CD4-positive, alpha-beta T cell treated with Interleukin-15 for 1 hour (primary cell): ENCODE results near the gene RBM10.

ENCODE experiments used
- DNase-seq: peaks from one replicate; pipeline ENCODE4 v3.0.0-alpha.2; 2020

Gene RBM10

DNA sequence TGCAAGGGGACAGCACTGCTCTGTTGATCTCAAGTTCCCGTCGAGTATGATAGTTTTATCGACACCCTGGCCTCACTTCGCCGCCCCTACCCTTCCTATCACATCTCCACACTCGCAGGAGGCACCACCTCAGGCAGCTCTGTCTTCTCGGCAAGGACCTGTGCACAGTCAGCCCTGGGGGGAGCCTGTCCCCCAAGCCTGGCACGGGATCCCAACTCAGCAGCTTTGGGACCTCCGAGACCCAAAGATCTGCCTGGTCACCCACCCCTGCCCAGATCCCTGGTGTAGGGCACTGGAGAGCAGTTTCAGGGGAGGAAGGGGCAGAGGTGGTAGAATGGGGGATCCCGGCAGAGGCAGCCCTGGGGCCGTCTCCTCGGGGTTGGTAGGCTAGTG is 30.6 kb downstream of the RBM10 start:
- DNase-seq: no peak

DNA sequence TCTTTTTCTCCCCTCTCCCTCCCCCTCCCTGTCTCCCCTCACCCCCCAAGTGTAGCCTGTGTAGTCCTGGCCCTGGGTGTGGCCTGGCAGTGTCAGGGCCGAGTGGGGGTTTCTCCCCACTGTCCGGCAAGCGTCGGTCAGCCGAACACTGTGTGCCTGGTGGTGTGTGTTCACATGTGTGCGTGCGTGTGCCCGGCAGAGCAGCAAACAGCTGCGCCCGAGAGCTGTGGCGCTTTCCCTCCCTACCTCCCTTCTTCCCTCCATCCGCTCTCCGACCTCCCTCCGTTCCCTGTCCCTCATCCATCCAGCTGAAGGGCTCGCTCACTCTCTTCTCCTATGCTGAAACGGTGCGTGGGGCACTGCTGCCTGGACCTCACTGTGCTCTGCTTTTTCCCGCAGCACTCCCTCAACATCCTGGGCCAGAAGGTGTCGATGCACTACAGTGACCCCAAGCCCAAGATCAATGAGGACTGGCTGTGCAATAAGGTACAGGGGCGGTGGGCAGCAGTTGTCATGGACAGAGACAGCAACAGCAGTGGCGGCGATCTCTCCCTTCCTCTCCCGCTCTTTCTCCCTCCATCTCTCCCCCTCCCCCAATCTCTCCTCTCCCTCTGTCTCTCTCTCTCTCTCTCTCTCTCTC is 31.2 kb downstream of the RBM10 start:
- DNase-seq: no peak

DNA sequence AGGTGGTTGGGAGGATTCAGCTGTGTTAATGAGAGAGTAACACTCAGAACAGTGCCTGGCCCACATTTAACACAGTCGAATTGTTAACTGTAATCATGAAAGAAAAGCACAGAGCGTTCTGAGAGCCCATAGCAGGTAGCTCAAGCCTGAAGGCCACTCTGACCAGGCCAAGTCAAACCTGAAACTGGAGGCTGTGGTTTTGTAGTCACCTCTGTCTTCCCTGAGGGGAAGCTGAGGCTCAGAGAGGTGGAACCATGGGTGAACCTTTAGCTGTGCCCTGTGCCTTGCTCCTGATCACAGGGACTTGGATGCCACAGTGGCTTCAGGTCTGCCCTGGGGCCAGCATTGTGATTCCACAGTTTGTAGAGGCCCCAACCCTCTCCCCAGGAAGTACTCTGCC is 32.1 kb downstream of the RBM10 start:
- no peak for DNase-seq

DNA sequence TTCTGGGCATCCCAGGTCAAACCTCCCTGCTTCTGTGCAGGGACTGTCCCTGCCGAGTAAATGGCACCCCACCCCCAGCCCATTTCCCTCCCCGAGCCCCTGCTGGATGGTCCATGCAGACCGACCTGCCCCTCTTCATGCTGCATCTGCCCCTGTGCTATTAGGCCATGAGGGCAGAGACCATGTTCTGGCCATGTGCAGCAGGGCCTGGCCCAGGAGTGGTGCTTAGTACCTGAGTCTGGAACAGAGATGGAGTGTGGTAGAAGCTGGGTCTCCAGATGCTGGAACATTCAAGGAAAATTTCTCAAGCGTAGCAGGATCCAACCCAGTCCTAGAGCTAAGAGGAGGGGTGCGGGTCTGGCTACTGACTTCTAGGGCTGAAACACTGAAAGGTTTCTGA is 33.3 kb downstream of the RBM10 start:
- no peak for DNase-seq

DNA sequence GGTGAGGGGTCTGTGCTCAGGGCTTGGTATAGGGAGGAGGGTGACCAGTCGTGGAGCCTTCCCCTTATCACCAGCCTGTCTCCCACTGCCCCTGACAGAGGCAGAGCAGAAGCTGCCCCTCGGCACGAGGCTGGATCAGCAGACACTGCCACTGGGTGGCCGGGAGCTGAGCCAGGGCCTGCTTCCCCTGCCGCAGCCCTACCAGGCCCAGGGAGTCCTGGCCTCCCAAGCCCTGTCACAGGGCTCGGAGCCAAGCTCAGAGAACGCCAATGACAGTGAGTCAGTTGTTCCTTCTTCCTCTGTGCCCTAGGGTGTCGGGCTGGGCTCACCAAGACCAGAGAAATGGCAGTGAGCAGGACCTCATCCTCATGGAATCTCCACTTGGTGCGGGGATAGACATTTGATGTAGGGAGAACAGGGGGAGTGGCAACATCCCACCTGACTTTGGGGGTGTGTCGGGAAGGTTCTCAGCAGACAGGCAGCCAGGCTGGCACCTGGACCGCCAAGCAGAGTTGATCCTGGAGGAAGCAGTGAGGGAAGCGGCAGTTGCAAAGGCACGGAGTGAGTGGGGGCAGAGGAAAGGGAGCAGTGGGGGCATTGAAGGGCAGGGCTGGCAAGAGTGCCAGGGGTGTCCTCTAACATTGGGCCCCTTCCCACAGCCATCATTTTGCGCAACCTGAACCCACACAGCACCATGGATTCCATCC is 34.4 kb downstream of the RBM10 start:
- DNase-seq: no peak

DNA sequence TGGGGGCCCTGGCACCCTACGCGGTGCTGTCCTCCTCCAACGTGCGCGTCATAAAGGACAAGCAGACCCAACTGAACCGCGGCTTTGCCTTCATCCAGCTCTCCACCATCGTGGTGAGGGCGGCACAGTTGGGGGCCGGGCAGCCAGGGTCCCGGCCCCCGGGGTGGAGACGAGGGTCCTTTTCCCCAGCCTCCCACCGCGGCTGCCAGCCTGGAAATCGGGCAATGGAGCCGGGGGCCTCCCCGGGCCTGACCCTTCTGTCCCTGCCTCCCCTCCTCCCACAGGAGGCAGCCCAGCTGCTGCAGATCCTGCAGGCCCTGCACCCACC is 34.9 kb downstream of the RBM10 start:
- no peak for DNase-seq

DNA sequence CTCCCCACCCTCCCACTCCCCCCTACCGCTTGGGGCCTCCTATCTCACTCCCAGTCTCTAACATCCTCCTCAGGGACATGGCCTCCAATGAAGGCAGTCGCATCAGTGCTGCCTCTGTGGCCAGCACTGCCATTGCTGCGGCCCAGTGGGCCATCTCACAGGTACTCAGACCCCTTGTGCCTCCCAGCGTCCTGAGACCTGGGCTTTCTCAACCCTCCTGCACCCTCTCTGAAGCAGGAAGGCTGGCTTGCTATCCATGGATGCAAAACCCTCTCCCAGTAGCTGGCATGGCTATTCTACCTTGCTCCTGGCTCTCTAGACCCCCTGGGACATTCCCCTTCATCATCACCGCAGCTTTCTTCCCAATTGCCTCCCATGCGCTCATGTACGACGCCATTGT is 35.3 kb downstream of the RBM10 start:
- no peak for DNase-seq

DNA sequence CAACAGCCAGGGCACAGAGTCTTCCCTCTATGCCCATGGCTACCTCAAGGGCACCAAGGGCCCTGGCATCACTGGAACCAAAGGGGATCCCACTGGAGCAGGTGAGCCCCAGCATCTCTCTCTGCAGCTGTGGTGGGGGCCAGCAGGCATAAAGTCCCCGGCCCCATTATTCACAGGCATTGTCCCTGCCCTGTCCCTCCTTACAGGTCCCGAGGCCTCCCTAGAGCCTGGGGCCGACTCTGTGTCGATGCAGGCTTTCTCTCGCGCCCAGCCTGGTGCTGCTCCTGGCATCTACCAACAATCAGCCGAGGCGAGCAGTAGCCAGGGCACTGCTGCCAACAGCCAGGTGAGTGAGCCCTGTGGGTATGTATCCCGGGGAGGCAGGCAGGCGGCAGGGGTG is 36.3 kb downstream of the RBM10 start:
- DNase-seq: no peak

DNA sequence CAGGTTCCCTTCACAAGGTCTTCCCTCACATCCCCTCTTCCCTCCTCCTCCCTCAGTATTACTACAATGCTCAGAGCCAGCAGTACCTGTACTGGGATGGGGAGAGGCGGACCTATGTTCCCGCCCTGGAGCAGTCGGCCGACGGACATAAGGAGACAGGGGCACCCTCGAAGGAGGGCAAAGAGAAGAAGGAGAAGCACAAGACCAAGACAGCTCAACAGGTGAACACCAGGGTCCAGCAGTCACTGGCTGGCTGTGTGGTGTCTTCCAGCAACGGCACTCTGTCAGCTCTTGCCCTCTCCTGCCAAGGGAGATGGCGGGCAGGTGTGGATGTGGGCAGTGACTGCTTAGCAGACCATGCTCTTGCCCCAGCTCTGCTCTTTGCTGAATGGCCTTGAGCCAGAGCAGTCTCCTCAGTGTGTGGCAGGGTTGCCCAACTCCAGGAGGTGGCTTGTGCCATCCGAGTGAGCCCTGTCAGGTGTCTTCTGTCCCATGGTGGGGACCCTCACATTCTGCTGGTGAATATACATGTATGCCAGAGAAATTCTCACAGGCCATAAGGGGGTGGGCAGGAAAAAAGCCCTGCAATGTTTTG is 37.2 kb downstream of the RBM10 start:
- DNase-seq: no peak

DNA sequence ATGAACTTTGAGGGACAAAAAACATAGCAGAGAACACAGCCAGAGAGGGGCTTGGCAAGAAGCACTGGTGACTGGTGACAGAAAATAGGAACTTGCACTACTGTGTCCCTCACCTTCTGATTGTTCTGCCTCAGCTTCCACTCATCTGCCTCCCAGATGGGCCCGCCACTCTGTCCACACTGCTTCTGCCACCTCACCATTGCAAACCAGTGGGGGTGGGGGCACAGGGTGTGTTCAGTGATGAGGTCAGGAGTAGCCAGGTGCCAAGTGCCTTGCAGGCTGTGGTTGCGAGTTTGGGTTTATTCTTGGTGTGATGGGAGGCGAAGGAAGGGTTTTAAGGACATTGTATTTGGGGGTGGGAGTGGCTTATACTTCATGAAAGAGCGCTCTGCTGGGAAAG is 39.5 kb downstream of the RBM10 start:
- no peak for DNase-seq

DNA sequence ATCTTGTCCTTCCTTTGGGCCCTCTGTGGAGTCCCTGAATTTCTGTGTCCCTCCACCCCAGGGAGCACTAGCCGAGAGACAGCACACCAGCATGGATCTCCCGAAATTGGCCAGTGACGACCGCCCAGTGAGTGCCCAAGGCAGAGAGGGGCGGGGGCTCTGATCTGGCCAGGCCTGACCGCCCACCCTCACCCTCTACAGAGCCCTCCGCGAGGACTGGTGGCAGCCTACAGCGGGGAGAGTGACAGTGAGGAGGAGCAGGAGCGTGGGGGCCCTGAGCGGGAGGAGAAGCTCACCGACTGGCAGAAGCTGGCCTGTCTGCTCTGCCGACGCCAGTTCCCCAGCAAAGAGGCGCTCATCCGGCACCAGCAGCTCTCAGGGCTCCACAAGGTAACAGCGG is 40.2 kb downstream of the RBM10 start:
- DNase-seq: no peak

DNA sequence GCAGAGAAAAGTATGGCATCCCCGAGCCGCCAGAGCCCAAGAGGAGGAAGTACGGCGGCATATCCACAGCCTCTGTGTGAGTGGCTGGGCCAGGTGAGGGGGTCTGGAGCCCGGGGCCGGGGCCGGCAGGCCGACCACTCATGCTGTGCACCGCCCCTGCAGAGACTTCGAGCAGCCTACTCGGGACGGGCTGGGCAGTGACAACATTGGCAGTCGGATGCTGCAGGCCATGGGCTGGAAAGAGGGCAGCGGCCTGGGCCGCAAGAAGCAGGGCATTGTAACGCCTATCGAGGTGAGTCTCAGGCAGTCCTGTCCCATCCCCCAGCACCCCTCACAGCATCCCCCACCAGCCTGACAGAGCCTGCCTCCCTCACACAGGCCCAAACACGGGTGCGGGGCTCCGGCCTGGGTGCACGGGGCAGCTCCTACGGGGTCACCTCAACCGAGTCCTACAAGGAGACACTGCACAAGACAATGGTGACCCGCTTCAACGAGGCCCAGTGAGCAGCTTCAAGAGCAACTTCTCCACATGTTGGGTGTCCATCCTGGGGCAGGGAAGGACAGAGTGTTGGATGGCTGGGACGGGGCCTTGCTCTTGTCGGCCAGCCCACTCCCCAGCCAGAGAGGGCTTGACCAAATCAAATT is 41.2 kb downstream of the RBM10 start:
- no peak for DNase-seq

DNA sequence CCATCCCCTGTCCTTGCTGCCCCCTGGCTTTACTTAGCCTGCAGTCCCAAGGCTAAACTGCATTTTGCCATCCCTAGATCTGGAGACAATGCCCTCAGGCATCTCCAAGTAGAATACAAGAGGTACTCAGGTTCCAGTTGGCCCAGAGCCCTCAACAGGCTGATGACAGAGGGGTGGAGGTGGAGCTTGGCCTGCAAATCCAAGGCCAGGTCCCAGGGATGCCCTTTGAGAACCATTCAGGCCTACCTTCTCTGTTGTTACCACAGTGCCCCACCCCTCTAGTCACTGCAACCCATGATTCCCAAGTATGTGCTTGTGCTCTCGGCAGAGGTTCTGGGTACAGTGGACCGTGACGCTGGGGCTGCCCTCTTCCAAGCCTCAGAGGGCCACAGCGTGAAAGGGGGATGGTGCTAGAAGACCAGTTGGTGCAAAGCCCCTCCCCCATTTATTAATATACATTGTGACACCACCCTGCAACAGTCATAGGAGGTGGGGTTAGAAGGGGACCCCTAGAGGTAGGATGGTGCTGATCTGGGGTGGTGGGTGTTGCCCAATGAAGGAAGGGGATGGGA is 42.2 kb downstream of the RBM10 start:
- no peak for DNase-seq

DNA sequence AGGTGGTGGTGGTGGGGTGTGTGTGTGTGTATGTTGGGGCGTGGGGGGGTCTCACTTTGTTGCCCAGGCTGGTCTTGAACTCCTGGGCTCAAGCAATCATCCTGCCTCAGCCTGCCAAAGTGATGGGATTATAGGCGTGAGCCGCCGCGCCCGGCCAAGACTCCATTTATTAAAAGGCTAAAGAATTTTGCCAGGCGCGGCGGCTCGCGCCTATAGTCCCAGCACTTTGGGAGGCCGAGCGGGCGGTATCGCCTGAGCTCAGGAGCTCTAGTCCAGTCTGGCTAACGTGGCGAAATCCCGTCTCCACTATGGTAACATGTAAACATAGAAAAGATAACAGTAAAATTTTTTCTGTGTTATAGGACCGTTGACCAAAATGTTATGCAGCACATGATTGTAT is 44.9 kb downstream of the RBM10 start:
- no peak for DNase-seq

DNA sequence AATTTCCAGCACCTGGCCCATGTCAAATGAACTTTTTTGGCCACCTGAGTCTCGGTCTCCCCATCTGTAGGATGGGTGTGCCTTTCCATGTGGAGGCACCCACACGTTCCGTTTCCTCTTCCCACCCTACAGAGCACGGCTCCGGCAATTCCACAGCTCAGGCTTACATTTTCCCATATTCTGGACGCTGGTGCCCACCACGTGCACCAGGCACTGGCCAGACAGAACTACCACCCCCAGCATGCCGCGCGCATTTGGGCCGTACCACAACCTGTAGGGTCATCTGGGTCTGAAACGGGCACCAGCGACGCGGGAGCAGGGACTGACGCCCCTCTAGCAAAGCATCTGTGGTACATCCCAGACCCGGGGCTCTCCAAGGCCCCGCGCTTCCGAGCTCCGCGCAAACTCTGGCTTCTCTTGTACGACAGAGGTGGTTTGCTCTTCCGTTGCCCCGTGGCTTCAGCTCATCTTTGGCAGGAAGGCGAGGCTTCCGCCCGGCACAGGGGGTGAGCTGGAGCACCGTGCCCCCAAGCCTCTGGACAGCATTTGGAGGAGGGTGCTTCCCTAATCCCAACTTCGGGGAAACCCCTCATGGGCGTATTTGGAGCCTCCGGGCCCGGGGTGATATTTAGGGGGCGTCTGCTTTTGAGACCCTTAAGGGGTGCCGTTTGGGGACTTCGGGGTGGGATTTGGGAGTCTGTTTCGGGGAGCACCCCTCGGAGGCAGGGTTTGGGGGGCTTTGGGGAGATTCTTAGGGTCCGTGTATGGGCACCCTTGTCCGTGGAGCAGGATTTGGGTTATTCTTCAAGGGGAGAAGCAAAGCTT is 45.6 kb downstream of the RBM10 start:
- DNase-seq: peak; percentile 91

DNA sequence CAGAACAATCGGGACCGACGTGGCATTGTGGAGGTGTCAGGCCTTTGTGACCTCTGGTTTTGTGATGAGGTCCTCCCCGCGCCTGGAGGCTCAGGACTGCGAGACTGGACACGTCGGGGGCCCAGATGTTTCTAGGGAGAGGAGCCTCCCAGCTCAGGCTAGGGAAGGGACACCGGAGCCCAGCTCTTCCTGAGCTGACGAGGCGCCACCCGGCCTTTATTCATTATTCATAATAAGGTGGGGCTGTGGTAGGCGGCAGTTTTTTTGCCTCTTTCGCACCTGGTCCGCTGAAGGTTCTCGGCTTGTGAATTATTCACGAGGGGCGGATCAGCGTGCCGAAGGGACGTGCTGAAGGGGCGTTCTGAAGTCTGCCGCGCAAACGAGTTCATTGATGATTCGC is 46.3 kb downstream of the RBM10 start:
- peak; percentile 50 for DNase-seq

DNA sequence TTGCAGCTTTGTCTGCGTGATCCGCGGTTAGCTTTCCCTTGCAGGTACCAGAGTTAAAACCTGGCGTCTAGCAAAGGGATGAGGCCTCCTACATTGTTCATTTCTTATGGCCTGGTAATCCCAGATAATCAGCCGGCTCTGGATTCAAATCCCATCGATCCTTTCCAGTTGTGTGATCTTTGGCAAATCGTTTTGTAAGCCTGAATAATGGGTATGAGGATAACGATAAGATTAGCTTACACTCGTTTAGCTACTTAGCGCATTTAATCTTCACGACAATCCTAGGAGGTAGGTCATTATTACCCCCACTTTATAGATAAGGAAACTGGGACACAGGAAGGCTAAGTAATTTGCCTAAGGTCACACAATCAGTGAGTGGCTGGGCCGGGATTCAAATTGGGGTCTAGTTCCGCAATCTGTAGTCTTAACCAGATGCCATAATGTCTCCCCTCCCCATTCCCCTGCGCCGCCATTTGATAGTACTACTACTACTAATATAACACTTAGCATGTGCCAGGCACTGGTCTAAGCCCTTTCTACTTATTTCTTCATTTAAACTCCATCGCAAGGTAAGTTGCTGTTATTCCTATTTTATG is 46.9 kb downstream of the RBM10 start:
- DNase-seq: no peak

DNA sequence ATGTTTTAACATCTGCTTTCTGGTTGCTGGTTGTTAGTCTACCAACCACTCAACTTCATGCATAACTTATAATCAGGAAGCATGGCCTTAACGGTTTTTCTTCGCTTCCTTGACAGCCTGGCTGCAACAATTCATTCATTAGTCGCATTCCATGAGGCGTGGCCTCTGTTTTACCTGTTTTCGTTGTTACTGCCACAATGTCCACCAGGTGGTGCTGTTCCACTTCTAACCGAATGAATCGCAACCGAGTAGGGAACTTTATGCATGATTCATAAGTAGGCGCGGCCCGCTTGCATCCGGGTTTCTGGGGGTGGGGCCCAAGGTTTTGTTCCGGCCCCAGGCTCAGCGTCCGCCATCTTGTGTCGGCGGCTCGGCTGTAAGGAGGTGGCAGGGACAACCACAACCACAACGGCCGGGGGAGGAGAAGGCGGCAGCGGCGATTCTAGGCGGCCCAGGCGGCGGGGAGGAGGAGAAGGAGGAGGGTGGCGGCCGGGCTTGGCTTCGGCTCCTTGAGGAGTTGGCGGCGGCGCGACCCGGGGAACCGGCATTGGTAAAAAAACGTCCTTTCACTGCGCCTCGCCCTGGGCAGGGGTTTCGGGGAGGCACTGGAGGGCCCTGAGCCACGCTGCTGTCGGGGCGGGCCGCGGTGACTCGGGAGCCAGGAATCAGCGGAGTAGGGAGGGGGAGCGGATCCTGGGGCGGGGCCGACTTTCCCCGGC is 48.6 kb downstream of the RBM10 start, which contains the start of gene UBA1:
Gene UBA1, plus strand, starts transcription at position 355 of the 719 bp plus-strand sequence. CDS start 4,974 bp downstream, outside the sequence.
- peak; percentile 97 for DNase-seq

DNA sequence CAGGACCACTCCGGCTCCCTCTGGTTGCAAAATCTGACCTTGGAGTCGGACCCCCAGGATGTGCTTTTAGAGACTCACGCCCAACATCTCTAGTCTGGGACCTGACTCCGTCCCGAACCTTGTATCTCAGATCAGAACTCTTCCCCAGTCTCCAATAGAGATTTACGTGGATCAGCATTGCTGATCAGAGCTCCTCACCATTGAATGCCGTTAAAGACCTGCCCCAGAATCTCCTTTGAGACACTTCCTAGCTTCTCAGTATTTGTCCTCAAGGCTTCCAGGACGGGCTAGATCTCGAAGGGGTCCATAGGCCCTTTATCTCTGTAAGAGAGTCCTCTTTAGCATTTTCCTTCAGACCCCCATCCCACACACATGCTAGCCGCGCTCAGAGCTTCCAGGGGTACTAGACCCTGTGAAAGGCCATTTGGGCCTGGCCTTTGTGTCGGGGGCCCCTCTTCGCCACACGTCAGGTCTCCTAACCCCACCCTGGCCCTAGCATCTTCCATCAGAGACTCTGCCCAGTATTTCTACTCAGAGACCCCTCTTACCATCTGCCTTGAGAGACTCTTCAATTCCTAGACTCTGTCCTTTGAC is 49.3 kb downstream of the RBM10 start:
- DNase-seq: no peak

DNA sequence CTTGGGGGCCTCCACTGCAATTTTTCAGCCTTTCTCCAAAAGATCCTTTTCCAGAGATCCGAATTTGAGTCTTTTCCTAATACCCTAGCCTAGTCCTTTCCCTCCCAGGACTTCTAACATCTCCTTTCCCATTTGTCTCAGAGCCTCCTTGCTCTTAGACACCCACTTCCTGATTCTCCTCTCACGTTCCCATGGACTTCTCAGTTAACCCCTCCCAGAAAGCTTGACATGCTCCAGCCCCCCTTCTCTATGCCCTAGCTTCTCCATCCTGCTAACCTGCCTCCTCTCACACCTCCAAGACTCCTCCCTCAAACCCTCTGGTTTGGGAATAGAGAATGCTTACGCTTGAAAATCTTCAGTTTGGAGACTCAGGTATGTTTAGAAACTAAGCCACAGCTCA is 51.1 kb downstream of the RBM10 start:
- DNase-seq: no peak

DNA sequence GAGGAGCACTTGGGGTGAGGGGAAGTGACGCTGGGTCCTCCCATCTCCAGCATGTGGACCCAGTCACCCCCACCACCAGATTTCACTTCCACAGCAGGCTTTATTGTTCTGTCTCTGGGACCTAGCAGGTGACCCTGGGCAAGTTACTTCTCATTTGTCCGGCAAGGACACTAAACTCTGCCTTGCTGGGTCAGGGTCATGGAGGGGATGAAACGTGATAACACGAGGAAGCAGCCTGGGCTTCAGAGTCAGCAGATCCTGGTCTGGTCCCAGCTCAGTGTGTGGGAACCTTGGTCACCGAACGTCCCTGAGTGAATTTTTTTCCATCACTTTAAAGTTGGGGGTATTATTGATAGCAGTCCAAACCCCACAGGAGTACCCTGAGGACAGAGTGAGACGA is 52.5 kb downstream of the RBM10 start:
- no peak for DNase-seq
